OCI-LY1 (cell line): ENCODE data around the gene RALY.

Experiments
- H2AFZ ChIP-seq: fragments of 200-600 bp; sonication (generic), shearing (Covaris generic); 2 replicates; pipeline ENCODE4 v1.6.0; 2014; ENCODE audit warnings: antibody characterized with exemption, mild to moderate bottlenecking, low read length
- H3F3A ChIP-seq: fragments of 200-600 bp; sonication (generic), shearing (Covaris generic); 2 replicates; pipeline ENCODE4 v1.6.0; 2014; ENCODE audit warnings: mild to moderate bottlenecking, antibody characterized with exemption, low read length, moderate library complexity; ENCODE audit not compliant: insufficient read depth
- H3K27ac ChIP-seq: fragments of 200-600 bp; sonication (generic); 2 replicates; pipeline ENCODE4 v1.5.1; 2014; ENCODE audit warnings: low read length, mixed run types, mild to moderate bottlenecking, low read depth; ENCODE audit not compliant: poor library complexity, severe bottlenecking
- H3K27me3 ChIP-seq: fragments of 200-600 bp; sonication (generic); 2 replicates; pipeline ENCODE4 v1.6.0; 2014; ENCODE audit warnings: antibody characterized with exemption, mild to moderate bottlenecking, low read length, moderate library complexity; ENCODE audit not compliant: insufficient read depth
- H3K36me3 ChIP-seq: fragments of 200-600 bp; sonication (generic); 2 replicates; pipeline ENCODE4 v1.6.1; 2014; ENCODE audit warnings: mild to moderate bottlenecking, antibody characterized with exemption, low read length, moderate library complexity, mixed read lengths; ENCODE audit not compliant: insufficient read depth
- H3K4me1 ChIP-seq: fragments of 200-600 bp; sonication (generic); 2 replicates; pipeline ENCODE4 v1.5.1; 2014; ENCODE audit warnings: mild to moderate bottlenecking, low read length, moderate library complexity; ENCODE audit not compliant: insufficient read depth, severe bottlenecking
- H3K4me2 ChIP-seq: fragments of 200-600 bp; sonication (generic), shearing (Covaris generic); 2 replicates; pipeline ENCODE4 v1.6.1; 2014; ENCODE audit warnings: low read length
- H3K4me3 ChIP-seq: fragments of 200-600 bp; sonication (generic); 2 replicates; pipeline ENCODE4 v1.5.1; 2014; ENCODE audit warnings: low read length, low read depth, mild to moderate bottlenecking, mixed read lengths; ENCODE audit not compliant: poor library complexity, severe bottlenecking
- H3K79me2 ChIP-seq: fragments of 200-600 bp; shearing (Covaris generic); 2 replicates; pipeline ENCODE4 v1.6.1; 2016; ENCODE audit warnings: mixed run types, low read length, mixed read lengths; ENCODE audit not compliant: insufficient read depth
- H3K9ac ChIP-seq: fragments of 200-600 bp; sonication (generic), shearing (Covaris generic); 2 replicates; pipeline ENCODE4 v1.6.1; 2014; ENCODE audit warnings: mild to moderate bottlenecking, low read length, mixed read lengths
- H3K9me2 ChIP-seq: fragments of 200-600 bp; sonication (generic), shearing (Covaris generic); 2 replicates; pipeline ENCODE4 v1.6.1; 2014; ENCODE audit warnings: low read depth, mild to moderate bottlenecking, low read length, mixed read lengths
- H3K9me3 ChIP-seq: fragments of 200-600 bp; shearing (Covaris generic); 2 replicates; pipeline ENCODE4 v1.6.1; 2014; ENCODE audit warnings: low read length, mixed read lengths
- H4K20me1 ChIP-seq: fragments of 200-600 bp; sonication (generic), shearing (Covaris generic); 2 replicates; pipeline ENCODE4 v1.6.0; 2016; ENCODE audit warnings: mild to moderate bottlenecking, low read length; ENCODE audit not compliant: insufficient read depth
- EZH2 ChIP-seq: fragments of 200-600 bp; sonication (generic), shearing (Covaris generic); IDR thresholded peaks from 2 replicates; pipeline ENCODE4 v1.8.0; 2017; ENCODE audit warnings: borderline replicate concordance, mixed run types, mild to moderate bottlenecking, antibody characterized with exemption, low read length, moderate library complexity, mixed read lengths
- TF ChIP-seq, protein P1 (sequence below): fragments of 200-600 bp; sonication (generic), shearing (Covaris generic); IDR thresholded peaks from 2 replicates; pipeline ENCODE4 v1.5.1; 2017; ENCODE audit warnings: mild to moderate bottlenecking, antibody characterized with exemption, low read length, moderate library complexity, mixed read lengths

RALY gene

DNA sequence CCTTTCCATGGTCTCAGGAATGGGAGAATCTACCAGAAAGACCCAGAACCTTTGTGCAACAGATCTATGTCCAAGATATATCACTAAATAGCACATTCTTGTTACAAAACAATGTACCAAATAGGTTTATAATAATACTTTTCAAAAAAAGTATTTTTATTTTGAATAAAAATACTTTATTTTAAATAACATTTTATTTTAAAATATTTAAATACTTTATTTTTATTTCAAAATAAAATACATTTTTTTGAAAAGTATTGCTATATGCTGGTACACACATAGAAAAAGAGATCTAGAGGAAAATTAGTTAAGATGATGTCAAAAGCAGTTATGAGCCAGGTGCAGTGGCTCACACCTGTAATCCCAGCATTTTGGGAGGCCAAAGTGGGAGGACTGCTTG is 16.8 kb upstream of the RALY start:
- Histone ChIP-seq H3K36me3 (no peaks in the 10 kb centered on the region), H4K20me1 (no peaks in the 10 kb centered on the region), H3K27me3 (peaks cover 11% of the 10 kb centered on the region; the same call in 1 of the 2 replicates), H3K4me1 (no peaks in the 10 kb centered on the region), H3F3A (no peaks in the 10 kb centered on the region), H3K27ac (no peak overlapping the region), H3K9me3 (peaks cover 4% of the 10 kb centered on the region; the same call in 1 of the 2 replicates), H3K79me2 (no peaks in the 10 kb centered on the region), H2AFZ (no peak overlapping the region), H3K9ac (no peak overlapping the region), H3K4me3 (no peak overlapping the region), H3K4me2 (no peak overlapping the region), H3K9me2 (no peaks in the 10 kb centered on the region)
- TF ChIP-seq, protein P1, sequence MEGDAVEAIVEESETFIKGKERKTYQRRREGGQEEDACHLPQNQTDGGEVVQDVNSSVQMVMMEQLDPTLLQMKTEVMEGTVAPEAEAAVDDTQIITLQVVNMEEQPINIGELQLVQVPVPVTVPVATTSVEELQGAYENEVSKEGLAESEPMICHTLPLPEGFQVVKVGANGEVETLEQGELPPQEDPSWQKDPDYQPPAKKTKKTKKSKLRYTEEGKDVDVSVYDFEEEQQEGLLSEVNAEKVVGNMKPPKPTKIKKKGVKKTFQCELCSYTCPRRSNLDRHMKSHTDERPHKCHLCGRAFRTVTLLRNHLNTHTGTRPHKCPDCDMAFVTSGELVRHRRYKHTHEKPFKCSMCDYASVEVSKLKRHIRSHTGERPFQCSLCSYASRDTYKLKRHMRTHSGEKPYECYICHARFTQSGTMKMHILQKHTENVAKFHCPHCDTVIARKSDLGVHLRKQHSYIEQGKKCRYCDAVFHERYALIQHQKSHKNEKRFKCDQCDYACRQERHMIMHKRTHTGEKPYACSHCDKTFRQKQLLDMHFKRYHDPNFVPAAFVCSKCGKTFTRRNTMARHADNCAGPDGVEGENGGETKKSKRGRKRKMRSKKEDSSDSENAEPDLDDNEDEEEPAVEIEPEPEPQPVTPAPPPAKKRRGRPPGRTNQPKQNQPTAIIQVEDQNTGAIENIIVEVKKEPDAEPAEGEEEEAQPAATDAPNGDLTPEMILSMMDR, result no peak
- TF ChIP-seq EZH2, result no peak

DNA sequence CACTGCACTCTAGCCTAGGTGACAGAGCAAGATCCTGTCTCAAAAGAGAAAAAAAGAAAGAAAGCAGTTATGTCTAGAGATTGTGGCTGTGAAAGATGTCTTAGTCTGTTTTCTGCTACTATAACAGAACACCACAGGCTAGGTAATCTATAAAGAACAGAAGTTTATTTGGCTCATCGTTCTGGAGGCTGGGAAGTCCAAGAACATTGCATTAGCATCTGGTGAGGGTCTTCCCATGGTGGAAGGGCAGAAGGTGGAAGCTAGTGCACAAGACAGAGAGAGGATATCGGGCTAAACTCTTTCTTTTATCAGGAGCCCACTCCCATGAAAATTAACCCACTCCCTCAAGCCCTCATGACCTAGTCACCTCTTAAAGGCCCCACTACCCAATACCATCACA is 16.2 kb upstream of the RALY start:
- Histone ChIP-seq H3K9me2 (no peaks in the 10 kb centered on the region), H3K9ac (no peak overlapping the region), H3K4me1 (no peaks in the 10 kb centered on the region), H3K27ac (no peak overlapping the region), H3K9me3 (peaks cover 4% of the 10 kb centered on the region; the same call in 1 of the 2 replicates), H3K27me3 (peaks cover 11% of the 10 kb centered on the region; the same call in 1 of the 2 replicates), H3K4me3 (no peak overlapping the region), H3K4me2 (no peak overlapping the region), H4K20me1 (no peaks in the 10 kb centered on the region), H2AFZ (no peak overlapping the region), H3K79me2 (no peaks in the 10 kb centered on the region), H3F3A (no peaks in the 10 kb centered on the region), H3K36me3 (no peaks in the 10 kb centered on the region)
- no peak for TF ChIP-seq EZH2
- TF ChIP-seq, protein P1, result no peak

DNA sequence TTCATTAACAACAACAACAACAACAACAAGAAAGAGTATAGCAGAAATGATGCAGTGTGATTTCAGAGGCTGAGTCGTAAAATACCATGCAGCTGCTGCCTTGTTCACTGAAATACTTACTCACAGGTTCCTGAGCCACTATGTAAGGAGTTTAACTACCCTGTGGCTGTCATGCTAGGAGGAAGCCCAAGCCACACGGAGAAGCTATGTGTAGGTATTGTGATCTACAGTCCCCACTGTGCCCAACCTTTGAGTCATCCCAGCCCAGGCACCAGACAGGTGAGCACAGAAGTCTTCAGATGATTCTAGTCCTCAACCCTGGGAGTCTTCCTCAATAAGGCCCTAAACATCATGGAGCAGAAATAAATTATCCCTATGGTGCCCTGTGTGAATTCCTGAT is 14.6 kb upstream of the RALY start:
- no peaks in the 10 kb centered on the region for H3K79me2 ChIP-seq
- peaks cover 11% of the 10 kb centered on the region; the same call in 1 of the 2 replicates for H3K27me3 ChIP-seq
- peaks cover 4% of the 10 kb centered on the region; the same call in 1 of the 2 replicates for H3K9me3 ChIP-seq
- no peaks in the 10 kb centered on the region for H3K36me3 ChIP-seq
- no peak overlapping the region for H3K9ac ChIP-seq
- no peaks in the 10 kb centered on the region for H3K9me2 ChIP-seq
- H3K4me3 ChIP-seq, result no peak overlapping the region
- H3K4me1 ChIP-seq, result no peaks in the 10 kb centered on the region
- no peaks in the 10 kb centered on the region for H3F3A ChIP-seq
- no peak overlapping the region for H3K4me2 ChIP-seq
- no peak overlapping the region for H2AFZ ChIP-seq
- no peak for TF ChIP-seq EZH2
- TF ChIP-seq, protein P1, result no peak
- no peaks in the 10 kb centered on the region for H4K20me1 ChIP-seq
- H3K27ac ChIP-seq, result no peak overlapping the region
